GM21515 (cell line): Measurements from ENCODE around the gene ROPN1L.
"Not testable (repeated sequence)": the region's sequence is repeated elsewhere in the genome, so short reads cannot be mapped to it uniquely, and the experiment has no call there.

Experiments
- ATAC-seq: cut with Tn5 transposase; IDR thresholded peaks from one replicate; pipeline ENCODE4 v1.9.1; 2021; ENCODE audit not compliant: unreplicated experiment

The ROPN1L gene

GRCh38 chr5:10475931-10476676, 34.4 kb downstream of the ROPN1L start:
- no peak for ATAC-seq

GRCh38 chr5:10476878-10477277, 35.2 kb downstream of the ROPN1L start:
- no peak for ATAC-seq

- no peak for ATAC-seq
These were observed 36.3 kb downstream of the ROPN1L start for GRCh38 chr5:10477943-10478342.

- ATAC-seq = no peak
These were observed 36.8 kb downstream of the ROPN1L start for GRCh38 chr5:10478436-10478835.

GRCh38 chr5:10479154-10479721, 37.6 kb downstream of the ROPN1L start:
- no peak for ATAC-seq

GRCh38 chr5:10480237-10480985, 38.7 kb downstream of the ROPN1L start:
- no peak for ATAC-seq

- ATAC-seq = no peak
These were observed 39.7 kb downstream of the ROPN1L start for GRCh38 chr5:10481241-10481935.

- no peak for ATAC-seq
These were observed 41.3 kb downstream of the ROPN1L start for GRCh38 chr5:10482791-10483530.

- ATAC-seq = no peak
These were observed 43.1 kb downstream of the ROPN1L start for GRCh38 chr5:10484774-10485141.

- no peak for ATAC-seq
These were observed 43.6 kb downstream of the ROPN1L start for GRCh38 chr5:10485142-10485795.

GRCh38 chr5:10485897-10486296, 44.2 kb downstream of the ROPN1L start:
- ATAC-seq = no peak

GRCh38 chr5:10486511-10487344, 45.0 kb downstream of the ROPN1L start:
- no peak for ATAC-seq

- ATAC-seq = no peak
These were observed 46.5 kb downstream of the ROPN1L start for GRCh38 chr5:10488144-10488543.

- ATAC-seq = peak; percentile 83
These were observed 48.2 kb downstream of the ROPN1L start for GRCh38 chr5:10489810-10490426.

GRCh38 chr5:10490927-10491672, 49.4 kb downstream of the ROPN1L start:
- ATAC-seq = no peak

GRCh38 chr5:10491673-10492026, 50.0 kb downstream of the ROPN1L start:
- no peak for ATAC-seq

GRCh38 chr5:10493884-10494283, 52.2 kb downstream of the ROPN1L start:
- ATAC-seq = no peak

GRCh38 chr5:10494497-10494896, 52.8 kb downstream of the ROPN1L start:
- not testable (repeated sequence) for ATAC-seq
